H1 (cell line): ENCODE measurements around the gene INVS.

Source experiments
- CHD1 ChIP-seq: IDR thresholded peaks from 2 replicates; pipeline ENCODE4 v1.6.1; 2012; ENCODE audit warnings: low read depth, low read length, improper control_type of control experiment
- HDAC2 ChIP-seq, 2 experiments: fragments of 300-600 bp in 1 of 2; sonication (generic) in 1 of 2; IDR thresholded peaks; 2 replicates each; pipeline ENCODE4 v1.6.1; 2011 to 2012; ENCODE audit warnings: low read depth in 2 of 2, low read length in 2 of 2, mild to moderate bottlenecking in 2 of 2, moderate library complexity in 2 of 2, borderline replicate concordance in 1 of 2, inconsistent platforms in 1 of 2
- POLR2A ChIP-seq, 2 experiments: IDR thresholded peaks; 1 replicate in 1 of 2; 2 replicates in 1 of 2; pipeline ENCODE4 v1.6.1; 2011; ENCODE audit warnings: low read depth in 2 of 2, low read length in 2 of 2, mild to moderate bottlenecking in 2 of 2; ENCODE audit errors: control extremely low read depth in 1 of 2
- SIX5 ChIP-seq: IDR thresholded peaks from 2 replicates; pipeline ENCODE4 v1.6.1; 2011; ENCODE audit warnings: mild to moderate bottlenecking, low read depth, low read length
- TAF1 ChIP-seq: IDR thresholded peaks from 2 replicates; pipeline ENCODE4 v1.6.1; 2011; ENCODE audit warnings: mild to moderate bottlenecking, low read depth, low read length
- ZNF274 ChIP-seq: IDR thresholded peaks from 2 replicates; pipeline ENCODE4 v1.7.0; 2012; ENCODE audit warnings: low read length, borderline replicate concordance; ENCODE audit errors: extremely low read depth
- TF ChIP-seq, protein P1 (sequence below), 3 experiments: IDR thresholded peaks; 1 replicate in 2 of 3; 2 replicates in 1 of 3; pipeline versions ENCODE4 v1.5.1 to v1.6.1; 2011; ENCODE audit warnings: low read length in 3 of 3, mild to moderate bottlenecking in 3 of 3, inconsistent platforms in 2 of 3, low read depth in 1 of 3, moderate library complexity in 1 of 3; ENCODE audit not compliant: insufficient read depth in 1 of 3; ENCODE audit errors: control extremely low read depth in 1 of 3
- TF ChIP-seq, protein P2 (sequence below): IDR thresholded peaks from 2 replicates; pipeline ENCODE4 v1.6.1; 2012; ENCODE audit warnings: inconsistent platforms
- TF ChIP-seq, protein P3 (sequence below): IDR thresholded peaks from 2 replicates; pipeline ENCODE4 v1.6.1; 2012; ENCODE audit warnings: low read length, inconsistent platforms

DNA sequence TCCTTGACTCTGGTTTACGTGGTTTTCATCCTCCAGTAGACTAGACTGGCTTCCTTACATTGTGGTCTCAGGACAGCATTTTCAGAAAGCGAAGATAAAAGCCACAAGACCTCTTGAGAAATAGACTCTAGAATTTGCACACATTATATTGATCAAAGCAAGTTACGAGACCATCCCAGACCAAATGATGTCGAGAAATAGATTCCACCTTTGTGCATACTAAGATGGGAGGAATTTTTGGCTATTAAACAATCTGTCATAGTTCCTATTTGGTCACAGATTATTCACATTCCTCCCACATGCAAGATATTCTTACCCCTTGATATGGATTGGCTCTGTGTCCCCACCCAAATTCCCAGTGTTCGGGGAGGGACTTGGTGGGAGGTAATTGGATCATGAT lies 188.1 kb downstream of the INVS start:
- no peak for TF ChIP-seq SIX5
- TF ChIP-seq HDAC2 (IDR thresholded peaks at IDR 0.05; ENCODE audit: borderline replicate concordance in 1 of 2, low read depth in 2 of 2, low read length in 2 of 2), result no peak
- no peak for TF ChIP-seq CHD1
- TF ChIP-seq, protein P1, sequence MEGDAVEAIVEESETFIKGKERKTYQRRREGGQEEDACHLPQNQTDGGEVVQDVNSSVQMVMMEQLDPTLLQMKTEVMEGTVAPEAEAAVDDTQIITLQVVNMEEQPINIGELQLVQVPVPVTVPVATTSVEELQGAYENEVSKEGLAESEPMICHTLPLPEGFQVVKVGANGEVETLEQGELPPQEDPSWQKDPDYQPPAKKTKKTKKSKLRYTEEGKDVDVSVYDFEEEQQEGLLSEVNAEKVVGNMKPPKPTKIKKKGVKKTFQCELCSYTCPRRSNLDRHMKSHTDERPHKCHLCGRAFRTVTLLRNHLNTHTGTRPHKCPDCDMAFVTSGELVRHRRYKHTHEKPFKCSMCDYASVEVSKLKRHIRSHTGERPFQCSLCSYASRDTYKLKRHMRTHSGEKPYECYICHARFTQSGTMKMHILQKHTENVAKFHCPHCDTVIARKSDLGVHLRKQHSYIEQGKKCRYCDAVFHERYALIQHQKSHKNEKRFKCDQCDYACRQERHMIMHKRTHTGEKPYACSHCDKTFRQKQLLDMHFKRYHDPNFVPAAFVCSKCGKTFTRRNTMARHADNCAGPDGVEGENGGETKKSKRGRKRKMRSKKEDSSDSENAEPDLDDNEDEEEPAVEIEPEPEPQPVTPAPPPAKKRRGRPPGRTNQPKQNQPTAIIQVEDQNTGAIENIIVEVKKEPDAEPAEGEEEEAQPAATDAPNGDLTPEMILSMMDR (IDR thresholded peaks at IDR 0.05; ENCODE audit: control extremely low read depth in 1 of 3, insufficient read depth in 1 of 3, low read depth in 1 of 3, low read length in 3 of 3), result no peak
- no peak for TF ChIP-seq TAF1
- no peak for TF ChIP-seq POLR2A (IDR thresholded peaks at IDR 0.05; ENCODE audit: control extremely low read depth in 1 of 2, low read depth in 2 of 2, low read length in 2 of 2)
- no peak for TF ChIP-seq ZNF274
- TF ChIP-seq, protein P2, sequence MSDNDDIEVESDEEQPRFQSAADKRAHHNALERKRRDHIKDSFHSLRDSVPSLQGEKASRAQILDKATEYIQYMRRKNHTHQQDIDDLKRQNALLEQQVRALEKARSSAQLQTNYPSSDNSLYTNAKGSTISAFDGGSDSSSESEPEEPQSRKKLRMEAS, result no peak
- TF ChIP-seq, protein P3, sequence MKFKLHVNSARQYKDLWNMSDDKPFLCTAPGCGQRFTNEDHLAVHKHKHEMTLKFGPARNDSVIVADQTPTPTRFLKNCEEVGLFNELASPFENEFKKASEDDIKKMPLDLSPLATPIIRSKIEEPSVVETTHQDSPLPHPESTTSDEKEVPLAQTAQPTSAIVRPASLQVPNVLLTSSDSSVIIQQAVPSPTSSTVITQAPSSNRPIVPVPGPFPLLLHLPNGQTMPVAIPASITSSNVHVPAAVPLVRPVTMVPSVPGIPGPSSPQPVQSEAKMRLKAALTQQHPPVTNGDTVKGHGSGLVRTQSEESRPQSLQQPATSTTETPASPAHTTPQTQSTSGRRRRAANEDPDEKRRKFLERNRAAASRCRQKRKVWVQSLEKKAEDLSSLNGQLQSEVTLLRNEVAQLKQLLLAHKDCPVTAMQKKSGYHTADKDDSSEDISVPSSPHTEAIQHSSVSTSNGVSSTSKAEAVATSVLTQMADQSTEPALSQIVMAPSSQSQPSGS, result no peak
